Naive B cell (primary cell): Measurements from ENCODE around the gene PHLDA2. TPM values are rescaled to one million over a fixed set of nuclear protein-coding genes. Genes with fewer than 3 reads are reported as not detected.
A peak's percentile ranks its signal among the peaks of the same experiment; 100 is the strongest.
"Not testable (repeated sequence)": the region's sequence is repeated elsewhere in the genome, so short reads cannot be mapped to it uniquely, and the experiment has no call there.

Experiments
- ATAC-seq, 2 donors: fragments of 150-1000 bp; cut with Tn5 transposase; 2 replicates each; pipeline ENCODE4 v1.10.0; 2021; ENCODE audit warnings: low read depth in 2 of 2, mild to moderate bottlenecking in 2 of 2, moderate library complexity in 2 of 2
- DNase-seq: peaks from one replicate; pipeline ENCODE4 v3.0.0; 2022
- H3K27ac Mint-ChIP-seq, 6 donors: one replicate each; pipeline ENCODE4 v1.8.0; 2020 to 2022; ENCODE audit warnings: mild to moderate bottlenecking in 6 of 6, mixed read lengths in 6 of 6, moderate library complexity in 5 of 6, inconsistent platforms in 2 of 6
- H3K27me3 Mint-ChIP-seq, 3 donors: one replicate each; pipeline ENCODE4 v1.8.0; 2021 to 2022; ENCODE audit warnings: mixed read lengths in 3 of 3, mild to moderate bottlenecking in 1 of 3
- H3K36me3 Mint-ChIP-seq, 2 donors: one replicate each; pipeline ENCODE4 v1.8.0; 2020 to 2022; ENCODE audit warnings: mixed read lengths in 2 of 2, inconsistent platforms in 1 of 2, mild to moderate bottlenecking in 1 of 2
- H3K4me1 Mint-ChIP-seq, 3 donors: one replicate each; pipeline ENCODE4 v1.8.0; 2020 to 2022; ENCODE audit warnings: mixed read lengths in 3 of 3, inconsistent platforms in 1 of 3, mild to moderate bottlenecking in 1 of 3, moderate library complexity in 1 of 3
- H3K4me3 Mint-ChIP-seq, 8 donors: one replicate each; pipeline ENCODE4 v1.8.0; 2020 to 2022; ENCODE audit warnings: mild to moderate bottlenecking in 8 of 8, mixed read lengths in 8 of 8, moderate library complexity in 8 of 8, inconsistent platforms in 2 of 8
- H3K9me3 Mint-ChIP-seq, 7 donors: one replicate each; pipeline ENCODE4 v1.8.0; 2020 to 2022; ENCODE audit warnings: mixed read lengths in 7 of 7, mild to moderate bottlenecking in 5 of 7, inconsistent platforms in 2 of 7, moderate library complexity in 1 of 7
- polyA plus RNA-seq, 6 donors: library from polyadenylated mRNA; unstranded; fragments of 300-500 nt; fragmentation: Illumina TruSeq; gene quantifications; one replicate each; pipeline ENCODE4 v1.2.3, GENCODE V29; 2021; ENCODE audit warnings: low read depth in 6 of 6

The PHLDA2 gene
- polyA plus RNA-seq, 6 donors from 2014 or later, result not detected

GRCh38 chr11:2942447-2942846 lies 13.2 kb upstream of the PHLDA2 start:
- Mint-ChIP-seq H3K27ac (no peak overlapping the region), H3K4me1 (peaks cover 9 to 19% (median 16%) of the 10 kb centered on the region in 3 donors), H3K4me3 (no peak overlapping the region), H3K36me3 (peaks cover 0 to 16% of the 10 kb centered on the region in 2 donors), H3K9me3 (peaks cover 10 to 21% (median 14%) of the 10 kb centered on the region in 7 donors), H3K27me3 (no peaks in the 10 kb centered on the region)
- ATAC-seq (no peak), DNase-seq (no peak)

- Mint-ChIP-seq H3K9me3 (peaks cover 13 to 27% (median 15%) of the 10 kb centered on the region in 7 donors), H3K27me3 (no peaks in the 10 kb centered on the region), H3K36me3 (peaks cover 0 to 20% of the 10 kb centered on the region in 2 donors), H3K4me1 (peaks cover 7 to 14% (median 11%) of the 10 kb centered on the region in 3 donors), H3K4me3 (no peak overlapping the region), H3K27ac (peak overlapping the region in 1 of 6 donors; percentile 19)
- DNase-seq (no peak), ATAC-seq (no peak)
Observed at GRCh38 chr11:2940921-2941821, 12.0 kb upstream of the PHLDA2 start.

GRCh38 chr11:2940147-2940920 lies 11.1 kb upstream of the PHLDA2 start:
- no peak for DNase-seq
- Mint-ChIP-seq H3K27ac (no peak overlapping the region), H3K4me1 (peaks cover 3 to 5% (median 3%) of the 10 kb centered on the region in 3 donors), H3K9me3 (peaks cover 13 to 27% (median 15%) of the 10 kb centered on the region in 7 donors), H3K36me3 (peaks cover 0 to 20% of the 10 kb centered on the region in 2 donors), H3K27me3 (no peaks in the 10 kb centered on the region), H3K4me3 (no peak overlapping the region)
- no peak for ATAC-seq

DNA sequence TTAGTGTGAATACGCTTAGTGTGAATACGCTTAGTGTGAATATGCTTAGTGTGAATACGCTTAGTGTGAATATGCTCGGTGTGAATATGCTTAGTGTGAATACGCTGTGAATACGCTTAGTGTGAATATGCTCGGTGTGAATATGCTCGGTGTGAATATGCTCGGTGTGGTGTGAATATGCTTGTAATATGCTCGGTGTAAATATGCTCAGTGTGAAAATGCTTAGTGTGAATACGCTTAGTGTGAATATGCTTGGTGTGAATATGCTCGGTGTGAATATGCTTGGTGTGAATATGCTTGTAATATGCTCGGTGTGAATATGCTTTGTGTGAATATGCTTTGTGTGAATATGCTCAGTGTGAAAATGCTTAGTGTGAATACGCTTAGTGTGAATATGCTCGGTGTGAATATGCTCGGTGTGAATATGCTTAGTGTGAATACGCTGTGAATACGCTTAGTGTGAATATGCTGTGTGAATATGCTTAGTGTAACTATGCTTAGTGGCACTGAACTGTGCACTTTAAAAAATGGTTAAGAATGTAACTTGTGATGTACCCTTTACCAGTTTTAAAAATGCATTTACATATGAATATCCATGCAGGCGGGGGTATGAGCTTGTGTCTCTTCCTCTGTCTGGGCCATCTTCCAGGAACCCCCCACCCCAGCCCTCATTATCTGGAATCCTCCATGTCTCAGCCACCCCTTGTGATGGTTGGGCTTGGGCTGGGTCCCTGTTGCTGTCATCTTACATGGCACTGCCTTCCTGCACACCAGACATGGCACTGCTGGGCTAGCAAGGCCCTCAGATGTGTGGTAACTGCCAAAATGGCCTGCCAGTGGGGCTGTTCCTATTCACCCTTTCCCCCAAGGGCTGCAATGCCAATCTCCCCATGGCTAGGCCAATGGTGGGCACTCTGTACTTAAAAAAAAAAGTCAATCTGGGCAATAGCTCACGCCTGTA lies 9.5 kb upstream of the PHLDA2 start:
- not testable (repeated sequence) for H3K27me3 Mint-ChIP-seq, DNase-seq, ATAC-seq, H3K4me1 Mint-ChIP-seq, H3K4me3 Mint-ChIP-seq
- peaks cover 0 to 20% of the 10 kb centered on the region in 2 donors for H3K36me3 Mint-ChIP-seq
- H3K9me3 Mint-ChIP-seq, result peaks cover 13 to 27% (median 15%) of the 10 kb centered on the region in 7 donors
- H3K27ac Mint-ChIP-seq, result peak overlapping the region in 4 of 6 donors; percentile 53 to 93 (median 82)

DNA sequence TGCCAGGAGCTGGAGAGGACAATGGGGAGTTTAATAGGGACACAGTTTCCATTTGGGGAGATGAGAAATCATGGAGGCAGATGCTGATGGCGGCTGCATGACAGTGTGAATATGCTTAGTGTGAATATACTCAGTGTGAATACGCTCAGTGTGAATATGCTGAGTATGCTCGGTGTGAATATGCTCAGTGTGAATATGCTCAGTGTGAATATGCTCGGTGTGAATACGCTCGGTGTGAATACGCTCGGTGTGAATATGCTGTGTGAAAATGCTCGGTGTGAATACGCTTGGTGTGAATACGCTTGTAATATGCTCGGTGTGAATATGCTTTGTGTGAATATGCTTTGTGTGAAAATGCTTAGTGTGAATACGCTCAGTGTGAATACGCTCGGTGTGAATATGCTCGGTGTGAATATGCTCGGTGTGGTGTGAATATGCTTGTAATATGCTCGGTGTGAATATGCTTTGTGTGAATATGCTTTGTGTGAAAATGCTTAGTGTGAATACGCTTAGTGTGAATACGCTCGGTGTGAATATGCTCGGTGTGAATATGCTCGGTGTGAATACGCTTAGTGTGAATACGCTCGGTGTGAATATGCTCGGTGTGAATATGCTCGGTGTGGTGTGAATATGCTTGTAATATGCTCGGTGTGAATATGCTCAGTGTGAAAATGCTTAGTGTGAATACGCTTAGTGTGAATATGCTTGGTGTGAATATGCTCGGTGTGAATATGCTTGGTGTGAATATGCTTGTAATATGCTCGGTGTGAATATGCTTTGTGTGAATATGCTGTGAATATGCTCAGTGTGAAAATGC lies 8.6 kb upstream of the PHLDA2 start:
- not testable (repeated sequence) for ATAC-seq, H3K27me3 Mint-ChIP-seq, DNase-seq, H3K4me1 Mint-ChIP-seq
- Mint-ChIP-seq H3K4me3 (peak overlapping the region in 2 of 8 donors; percentile 35 to 41), H3K9me3 (peaks cover 13 to 27% (median 15%) of the 10 kb centered on the region in 7 donors), H3K36me3 (peaks cover 0 to 20% of the 10 kb centered on the region in 2 donors), H3K27ac (peak overlapping the region in 2 of 6 donors; percentile 64 to 79)

DNA sequence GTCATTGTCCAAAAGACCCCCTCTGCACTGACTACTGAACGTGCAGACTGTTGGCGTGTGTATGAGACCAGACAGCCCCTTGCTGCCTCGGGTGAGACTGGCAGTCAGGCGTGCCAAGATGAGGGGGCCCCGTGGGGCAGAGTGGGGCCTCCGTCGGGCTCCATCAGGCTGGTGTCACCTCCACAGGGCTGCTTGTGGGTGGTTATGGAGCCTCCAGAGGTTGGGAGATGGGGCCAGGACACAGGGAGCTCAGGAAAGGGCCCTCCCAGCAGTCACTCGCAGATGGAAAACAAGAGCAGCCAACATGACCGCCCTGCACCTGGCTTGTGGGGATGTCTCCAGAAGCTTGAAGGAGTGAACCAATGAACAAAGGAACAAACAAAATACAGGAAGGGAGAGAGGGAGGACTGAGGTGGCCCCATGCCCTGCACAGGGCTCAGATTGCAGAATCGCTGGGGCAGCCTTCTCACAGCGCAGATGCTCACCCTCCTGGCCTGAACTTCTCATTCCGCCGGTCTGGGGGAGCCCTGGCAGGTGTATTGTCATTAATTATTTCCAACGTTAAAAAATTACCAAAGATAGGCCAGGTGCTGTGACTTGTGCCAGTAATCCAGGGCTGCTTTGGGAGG lies 5.5 kb upstream of the PHLDA2 start:
- ATAC-seq (no peak), DNase-seq (no peak)
- H3K27ac Mint-ChIP-seq, result peak overlapping the region in 1 of 6 donors; percentile 81
- H3K27me3 Mint-ChIP-seq, result peaks cover 4 to 19% (median 17%) of the 10 kb centered on the region in 3 donors
- H3K4me3 Mint-ChIP-seq, result no peak overlapping the region
- H3K4me1 Mint-ChIP-seq, result peaks cover 7 to 10% (median 8%) of the 10 kb centered on the region in 3 donors
- H3K9me3 Mint-ChIP-seq, result peaks cover 13 to 26% (median 15%) of the 10 kb centered on the region in 7 donors
- peaks cover 0 to 20% of the 10 kb centered on the region in 2 donors for H3K36me3 Mint-ChIP-seq

DNA sequence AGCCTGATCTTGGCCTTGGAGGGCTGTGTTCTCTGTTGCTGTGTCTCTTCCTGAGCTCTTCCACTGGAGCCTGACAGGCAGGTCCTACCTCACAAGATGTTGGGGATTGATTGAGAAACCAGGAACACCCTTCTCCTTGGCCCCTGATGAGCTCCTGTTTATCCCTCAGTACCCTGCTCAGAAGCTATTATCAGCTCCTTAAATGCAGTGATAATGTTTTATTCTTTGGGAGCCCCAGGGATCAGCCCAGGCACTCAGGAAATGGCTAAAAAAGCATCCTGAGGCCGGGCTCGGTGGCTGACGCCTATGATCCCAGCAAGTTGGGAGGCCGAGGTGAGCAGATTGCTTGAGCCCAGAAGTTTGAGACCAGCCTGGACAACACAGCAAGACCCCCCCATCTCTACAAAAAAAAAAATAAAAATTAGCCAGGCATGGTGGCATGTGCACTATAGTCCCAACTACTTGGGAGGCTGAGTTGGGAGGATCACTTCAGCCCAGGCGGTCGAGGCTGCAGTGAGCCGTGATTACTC lies 4.9 kb upstream of the PHLDA2 start:
- no peak for ATAC-seq
- Mint-ChIP-seq H3K36me3 (peaks cover 0 to 20% of the 10 kb centered on the region in 2 donors), H3K27ac (no peak overlapping the region), H3K27me3 (peaks cover 6 to 21% (median 20%) of the 10 kb centered on the region in 3 donors), H3K4me3 (no peak overlapping the region), H3K9me3 (peaks cover 12 to 23% (median 15%) of the 10 kb centered on the region in 7 donors), H3K4me1 (peaks cover 8 to 12% (median 8%) of the 10 kb centered on the region in 3 donors)
- DNase-seq, result no peak

- no peak for DNase-seq
- peaks cover 0 to 15% of the 10 kb centered on the region in 2 donors for H3K36me3 Mint-ChIP-seq
- no peak overlapping the region for H3K27ac Mint-ChIP-seq
- H3K4me3 Mint-ChIP-seq, result no peak overlapping the region
- peaks cover 9 to 17% (median 10%) of the 10 kb centered on the region in 7 donors for H3K9me3 Mint-ChIP-seq
- peak; percentile 37 to 53 for ATAC-seq
- peaks cover 8 to 16% (median 9%) of the 10 kb centered on the region in 3 donors for H3K4me1 Mint-ChIP-seq
- H3K27me3 Mint-ChIP-seq, result peaks cover 8 to 24% (median 21%) of the 10 kb centered on the region in 3 donors
Observed at GRCh38 chr11:2933375-2934020, 4.3 kb upstream of the PHLDA2 start.

GRCh38 chr11:2932850-2933251 lies 3.6 kb upstream of the PHLDA2 start:
- peaks cover 5 to 10% (median 7%) of the 10 kb centered on the region in 7 donors for H3K9me3 Mint-ChIP-seq
- H3K27ac Mint-ChIP-seq, result peak overlapping the region in 1 of 6 donors; percentile 19
- H3K4me1 Mint-ChIP-seq, result peaks cover 8 to 22% (median 14%) of the 10 kb centered on the region in 3 donors
- H3K27me3 Mint-ChIP-seq, result peaks cover 13 to 30% (median 26%) of the 10 kb centered on the region in 3 donors
- H3K4me3 Mint-ChIP-seq, result peak overlapping the region in 1 of 8 donors; percentile 33
- no peak for ATAC-seq
- no peak for DNase-seq
- H3K36me3 Mint-ChIP-seq, result peaks cover 0 to 8% of the 10 kb centered on the region in 2 donors

DNA sequence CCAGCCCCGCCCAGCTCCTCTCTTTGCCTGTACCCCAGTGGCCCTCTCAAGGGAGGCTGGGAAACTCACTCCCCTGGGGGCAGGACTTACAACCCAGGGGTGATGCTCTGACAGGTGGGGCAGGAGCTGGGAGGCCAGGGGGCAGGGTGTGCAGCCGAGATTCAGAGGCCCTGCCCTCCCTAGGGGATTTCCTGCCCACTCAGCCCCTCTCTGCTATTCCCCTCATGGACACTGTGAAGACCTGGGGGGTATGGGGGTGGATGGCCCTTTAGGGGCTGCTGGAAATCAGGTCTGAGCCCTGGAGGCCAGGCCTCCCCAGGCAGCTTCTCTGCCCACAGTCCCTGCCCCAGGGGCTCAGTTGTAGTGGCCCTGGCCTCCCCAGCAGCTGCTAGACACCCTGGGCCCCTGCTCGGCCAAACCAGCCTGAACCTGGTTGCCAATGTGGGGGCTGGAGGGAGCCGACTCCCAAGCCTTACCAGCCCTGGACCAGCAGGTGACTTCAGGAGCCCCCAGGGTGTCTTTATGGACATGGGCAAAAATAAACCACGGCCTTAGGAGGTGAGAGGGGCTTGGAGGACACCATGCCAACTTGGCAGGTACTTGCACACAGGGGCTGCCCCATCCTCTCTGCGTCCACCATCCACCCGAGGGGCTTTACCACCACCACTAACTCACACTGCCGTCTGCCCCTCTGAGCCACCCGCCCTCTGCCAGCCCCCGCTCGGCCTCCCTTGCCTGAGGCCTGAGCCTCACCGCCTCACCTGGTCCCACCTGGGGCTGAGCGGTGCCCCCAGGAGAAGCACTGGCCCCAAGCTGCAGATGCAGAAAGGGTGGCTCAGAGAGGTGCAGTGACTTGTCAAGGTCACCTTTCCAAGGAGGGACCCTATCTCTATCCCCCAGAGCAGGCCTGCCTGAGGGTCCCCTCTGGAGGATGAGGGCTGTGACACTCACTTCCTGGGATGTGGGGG lies 2.8 kb upstream of the PHLDA2 start:
- DNase-seq (no peak), ATAC-seq (no peak)
- Mint-ChIP-seq H3K4me3 (peak overlapping the region in 1 of 8 donors; percentile 47), H3K9me3 (peaks cover 0 to 2% (median 0%) of the 10 kb centered on the region in 7 donors), H3K4me1 (peaks cover 8 to 24% (median 17%) of the 10 kb centered on the region in 3 donors), H3K36me3 (peaks cover 0 to under 1% of the 10 kb centered on the region in 2 donors), H3K27me3 (peaks cover 18 to 37% (median 34%) of the 10 kb centered on the region in 3 donors), H3K27ac (no peak overlapping the region)
